Astrocyte (in vitro differentiated cells and primary cell): ENCODE results near the gene VWA5B2. TPM values are rescaled to one million over a fixed set of nuclear protein-coding genes. Genes with fewer than 3 reads are reported as not detected.

Experiments used
- DNase-seq: peaks from one replicate; pipeline ENCODE4 v3.0.0-alpha.2; 2010; ENCODE audit warnings: low read depth
- FAIRE-seq: peaks from 2 replicates; lab custom pipeline; 2011; peaks lifted over from hg19 to GRCh38; lab: Jason Lieb, UNC
- H2AFZ ChIP-seq: 2 replicates; pipeline ENCODE4 v1.6.0; 2012; ENCODE audit warnings: low read depth, low read length, inconsistent platforms
- H3K27ac ChIP-seq: 2 replicates; pipeline ENCODE4 v1.5.1; 2011; ENCODE audit warnings: low read depth, low read length, inconsistent platforms
- H3K27me3 ChIP-seq: 2 replicates; pipeline ENCODE4 v1.6.0; 2011; ENCODE audit warnings: low read length, inconsistent platforms; ENCODE audit not compliant: insufficient read depth
- H3K36me3 ChIP-seq: 2 replicates; pipeline ENCODE4 v1.5.1; 2011; ENCODE audit warnings: low read length, inconsistent platforms; ENCODE audit not compliant: insufficient read depth
- H3K4me1 ChIP-seq: 2 replicates; pipeline ENCODE4 v1.5.1; 2011; ENCODE audit warnings: low read length, inconsistent platforms; ENCODE audit not compliant: insufficient read depth
- H3K4me2 ChIP-seq: 2 replicates; pipeline ENCODE4 v1.6.0; 2012; ENCODE audit warnings: low read length, inconsistent platforms
- H3K4me3 ChIP-seq: 2 replicates; pipeline ENCODE4 v1.5.1; 2011; ENCODE audit warnings: low read depth, mild to moderate bottlenecking, low read length, inconsistent platforms; ENCODE audit not compliant: insufficient read depth
- H3K79me2 ChIP-seq: 2 replicates; pipeline ENCODE4 v1.6.0; 2012; ENCODE audit warnings: mild to moderate bottlenecking, low read length, inconsistent platforms; ENCODE audit not compliant: insufficient read depth
- H3K9ac ChIP-seq: 2 replicates; pipeline ENCODE4 v1.6.0; 2012; ENCODE audit warnings: mild to moderate bottlenecking, low read length, inconsistent platforms
- H3K9me3 ChIP-seq: 2 replicates; pipeline ENCODE4 v1.5.1; 2012; ENCODE audit warnings: low read depth, mild to moderate bottlenecking, low read length, inconsistent platforms; ENCODE audit not compliant: insufficient read depth
- H4K20me1 ChIP-seq: 2 replicates; pipeline ENCODE4 v1.6.0; 2012; ENCODE audit warnings: low read length, inconsistent platforms; ENCODE audit not compliant: insufficient read depth
- H3K27ac Mint-ChIP-seq: one replicate; pipeline ENCODE4 v1.8.0; 2021; ENCODE audit warnings: mild to moderate bottlenecking, mixed read lengths; ENCODE audit not compliant: unreplicated experiment
- H3K27me3 Mint-ChIP-seq: one replicate; pipeline ENCODE4 v1.8.0; 2021; ENCODE audit warnings: low read depth, mixed read lengths; ENCODE audit not compliant: unreplicated experiment
- H3K36me3 Mint-ChIP-seq: one replicate; pipeline ENCODE4 v1.8.0; 2021; ENCODE audit warnings: low read depth, mixed read lengths; ENCODE audit not compliant: unreplicated experiment
- H3K4me1 Mint-ChIP-seq: one replicate; pipeline ENCODE4 v1.8.0; 2021; ENCODE audit warnings: low read depth, mixed read lengths; ENCODE audit not compliant: unreplicated experiment
- H3K4me3 Mint-ChIP-seq: one replicate; pipeline ENCODE4 v1.8.0; 2021; ENCODE audit warnings: mild to moderate bottlenecking, moderate library complexity, mixed read lengths; ENCODE audit not compliant: unreplicated experiment
- H3K9me3 Mint-ChIP-seq: one replicate; pipeline ENCODE4 v1.8.0; 2021; ENCODE audit warnings: mild to moderate bottlenecking, mixed read lengths; ENCODE audit not compliant: unreplicated experiment
- EZH2 ChIP-seq: IDR thresholded peaks from 2 replicates; pipeline ENCODE4 v1.6.1; 2012; ENCODE audit warnings: mild to moderate bottlenecking, low read length, inconsistent platforms; ENCODE audit not compliant: insufficient read depth
- total RNA-seq: library from RNA; stranded (reverse); gene quantifications from 2 replicates; pipeline ENCODE4 v1.2.1, GENCODE V29; 2021
- TF ChIP-seq, protein P1 (sequence below): IDR thresholded peaks from 2 replicates; pipeline ENCODE4 v1.5.1; 2011; ENCODE audit warnings: low read depth, mild to moderate bottlenecking, inconsistent platforms, low read length, moderate library complexity; ENCODE audit not compliant: insufficient read depth

The VWA5B2 gene
- total RNA-seq, 1 donor from 2014 or later, result 0.23 TPM

DNA sequence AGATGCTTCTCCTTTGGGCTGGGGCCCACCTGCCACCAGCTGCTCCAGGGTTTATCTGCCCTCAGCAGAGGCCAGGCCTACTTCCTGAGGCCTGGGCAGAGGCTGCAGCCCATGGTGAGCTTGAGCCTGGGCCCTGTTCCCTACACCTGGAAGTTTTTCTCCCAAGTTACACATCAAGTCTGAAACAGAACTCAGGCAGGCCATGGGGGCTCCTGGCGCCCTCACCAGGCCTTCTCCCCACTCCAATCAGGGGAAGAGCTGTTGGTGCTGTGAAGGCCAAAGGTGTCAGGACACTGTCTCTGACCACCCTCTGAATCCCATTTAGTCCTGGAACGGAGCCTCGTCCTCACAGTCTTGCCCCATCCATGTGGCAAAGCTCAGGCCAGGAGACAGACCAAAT is 7.3 kb downstream of the VWA5B2 start:
- Mint-ChIP-seq H3K27ac (no peak overlapping the region), H3K36me3 (no peaks in the 10 kb centered on the region), H3K27me3 (peaks cover 57% of the 10 kb centered on the region), H3K9me3 (no peaks in the 10 kb centered on the region), H3K4me1 (peaks cover 6% of the 10 kb centered on the region), H3K4me3 (no peak overlapping the region)
- FAIRE-seq (no peak), DNase-seq (no peak)
- peaks cover 19% of the 10 kb centered on the region for H4K20me1 ChIP-seq
- H3K27ac ChIP-seq, result no peak overlapping the region
- no peaks in the 10 kb centered on the region for H3K9me3 ChIP-seq
- H2AFZ ChIP-seq, result no peak overlapping the region
- TF ChIP-seq, protein P1, sequence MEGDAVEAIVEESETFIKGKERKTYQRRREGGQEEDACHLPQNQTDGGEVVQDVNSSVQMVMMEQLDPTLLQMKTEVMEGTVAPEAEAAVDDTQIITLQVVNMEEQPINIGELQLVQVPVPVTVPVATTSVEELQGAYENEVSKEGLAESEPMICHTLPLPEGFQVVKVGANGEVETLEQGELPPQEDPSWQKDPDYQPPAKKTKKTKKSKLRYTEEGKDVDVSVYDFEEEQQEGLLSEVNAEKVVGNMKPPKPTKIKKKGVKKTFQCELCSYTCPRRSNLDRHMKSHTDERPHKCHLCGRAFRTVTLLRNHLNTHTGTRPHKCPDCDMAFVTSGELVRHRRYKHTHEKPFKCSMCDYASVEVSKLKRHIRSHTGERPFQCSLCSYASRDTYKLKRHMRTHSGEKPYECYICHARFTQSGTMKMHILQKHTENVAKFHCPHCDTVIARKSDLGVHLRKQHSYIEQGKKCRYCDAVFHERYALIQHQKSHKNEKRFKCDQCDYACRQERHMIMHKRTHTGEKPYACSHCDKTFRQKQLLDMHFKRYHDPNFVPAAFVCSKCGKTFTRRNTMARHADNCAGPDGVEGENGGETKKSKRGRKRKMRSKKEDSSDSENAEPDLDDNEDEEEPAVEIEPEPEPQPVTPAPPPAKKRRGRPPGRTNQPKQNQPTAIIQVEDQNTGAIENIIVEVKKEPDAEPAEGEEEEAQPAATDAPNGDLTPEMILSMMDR, result no peak
- no peak for TF ChIP-seq EZH2
- H3K4me1 ChIP-seq, result no peaks in the 10 kb centered on the region
- H3K4me3 ChIP-seq, result no peak overlapping the region
- H3K36me3 ChIP-seq, result no peaks in the 10 kb centered on the region
- no peaks in the 10 kb centered on the region for H3K79me2 ChIP-seq
- H3K9ac ChIP-seq, result no peak overlapping the region
- peaks cover 16% of the 10 kb centered on the region for H3K27me3 ChIP-seq
- H3K4me2 ChIP-seq, result no peak overlapping the region

DNA sequence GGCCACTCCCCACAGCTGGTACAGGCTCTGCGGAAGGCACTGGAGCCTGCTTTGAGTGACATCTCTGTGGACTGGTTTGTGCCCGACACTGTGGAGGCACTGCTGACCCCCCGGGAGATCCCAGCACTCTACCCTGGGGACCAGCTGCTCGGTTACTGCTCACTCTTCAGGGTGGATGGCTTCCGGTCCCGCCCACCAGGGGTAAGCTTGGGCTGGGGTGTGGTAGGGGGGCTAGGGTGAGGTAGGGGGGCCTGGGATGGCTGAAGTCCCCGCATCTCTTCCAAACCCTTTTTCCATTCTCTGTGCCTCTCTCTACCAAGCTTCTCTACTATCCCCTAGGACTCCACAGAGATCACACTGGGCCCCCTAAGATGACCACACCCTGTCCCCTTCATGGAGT is 7.8 kb downstream of the VWA5B2 start:
- no peak overlapping the region for H3K4me2 ChIP-seq
- no peaks in the 10 kb centered on the region for H3K36me3 ChIP-seq
- Mint-ChIP-seq H3K27ac (no peak overlapping the region), H3K36me3 (no peaks in the 10 kb centered on the region), H3K4me1 (peaks cover 4% of the 10 kb centered on the region), H3K4me3 (no peak overlapping the region), H3K27me3 (peaks cover 54% of the 10 kb centered on the region), H3K9me3 (no peaks in the 10 kb centered on the region)
- H3K27me3 ChIP-seq, result peaks cover 11% of the 10 kb centered on the region
- H3K79me2 ChIP-seq, result no peaks in the 10 kb centered on the region
- no peak overlapping the region for H3K27ac ChIP-seq
- no peak overlapping the region for H2AFZ ChIP-seq
- H3K4me1 ChIP-seq, result no peaks in the 10 kb centered on the region
- no peak for DNase-seq
- peaks cover 23% of the 10 kb centered on the region for H4K20me1 ChIP-seq
- no peak for FAIRE-seq
- no peaks in the 10 kb centered on the region for H3K9me3 ChIP-seq
- H3K4me3 ChIP-seq, result no peak overlapping the region
- H3K9ac ChIP-seq, result no peak overlapping the region
- TF ChIP-seq EZH2, result no peak
- TF ChIP-seq, protein P1, result no peak

DNA sequence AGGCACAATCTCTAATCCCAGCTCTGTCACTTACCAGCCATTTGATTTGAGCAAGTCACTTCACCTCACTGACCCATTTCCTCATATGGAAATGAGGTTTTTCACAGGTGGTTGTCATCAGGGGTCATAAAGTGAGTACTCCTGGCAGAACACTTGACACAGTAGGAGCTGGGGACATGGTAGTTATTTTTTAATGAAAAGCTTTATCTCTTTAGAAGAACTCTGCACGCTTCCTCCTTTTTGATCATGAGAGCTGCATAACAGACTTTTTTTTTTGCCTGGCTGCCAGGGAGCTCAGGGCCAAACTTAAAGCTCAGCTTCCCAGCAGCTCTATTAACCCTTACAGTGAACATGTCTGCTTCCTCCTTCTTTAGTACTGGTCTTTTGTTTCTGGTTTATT is 8.4 kb downstream of the VWA5B2 start:
- no peak overlapping the region for H3K4me3 Mint-ChIP-seq
- FAIRE-seq, result no peak

More for the DNA sequence above, 8.4 kb downstream of the VWA5B2 start:
- no peaks in the 10 kb centered on the region for H3K36me3 Mint-ChIP-seq
- no peak overlapping the region for H3K4me2 ChIP-seq
- TF ChIP-seq, protein P1, result no peak
- no peak for TF ChIP-seq EZH2
- H3K4me3 ChIP-seq, result no peak overlapping the region
- H3K36me3 ChIP-seq, result no peaks in the 10 kb centered on the region
- H3K4me1 Mint-ChIP-seq, result peaks cover 4% of the 10 kb centered on the region
- DNase-seq, result no peak
- H3K9me3 Mint-ChIP-seq, result no peaks in the 10 kb centered on the region
- peaks cover 51% of the 10 kb centered on the region for H3K27me3 Mint-ChIP-seq
- no peaks in the 10 kb centered on the region for H3K79me2 ChIP-seq
- peaks cover 29% of the 10 kb centered on the region for H4K20me1 ChIP-seq
- H3K27me3 ChIP-seq, result peaks cover 5% of the 10 kb centered on the region
- no peaks in the 10 kb centered on the region for H3K4me1 ChIP-seq
- no peaks in the 10 kb centered on the region for H3K9me3 ChIP-seq
- no peak overlapping the region for H3K27ac ChIP-seq
- no peak overlapping the region for H3K27ac Mint-ChIP-seq
- H2AFZ ChIP-seq, result no peak overlapping the region
- no peak overlapping the region for H3K9ac ChIP-seq
